GM12801 (cell line): ENCODE measurements around the gene RAB3D.

ENCODE experiments used
- TF ChIP-seq, protein P1 (sequence below): IDR thresholded peaks from one replicate; pipeline ENCODE4 v1.5.1; 2011; ENCODE audit warnings: control low read depth; ENCODE audit not compliant: insufficient read length; ENCODE audit errors: extremely low read depth

Gene RAB3D

GRCh38 chr19:11379857-11380350 is 40.4 kb upstream of the RAB3D start:
- TF ChIP-seq, protein P1, sequence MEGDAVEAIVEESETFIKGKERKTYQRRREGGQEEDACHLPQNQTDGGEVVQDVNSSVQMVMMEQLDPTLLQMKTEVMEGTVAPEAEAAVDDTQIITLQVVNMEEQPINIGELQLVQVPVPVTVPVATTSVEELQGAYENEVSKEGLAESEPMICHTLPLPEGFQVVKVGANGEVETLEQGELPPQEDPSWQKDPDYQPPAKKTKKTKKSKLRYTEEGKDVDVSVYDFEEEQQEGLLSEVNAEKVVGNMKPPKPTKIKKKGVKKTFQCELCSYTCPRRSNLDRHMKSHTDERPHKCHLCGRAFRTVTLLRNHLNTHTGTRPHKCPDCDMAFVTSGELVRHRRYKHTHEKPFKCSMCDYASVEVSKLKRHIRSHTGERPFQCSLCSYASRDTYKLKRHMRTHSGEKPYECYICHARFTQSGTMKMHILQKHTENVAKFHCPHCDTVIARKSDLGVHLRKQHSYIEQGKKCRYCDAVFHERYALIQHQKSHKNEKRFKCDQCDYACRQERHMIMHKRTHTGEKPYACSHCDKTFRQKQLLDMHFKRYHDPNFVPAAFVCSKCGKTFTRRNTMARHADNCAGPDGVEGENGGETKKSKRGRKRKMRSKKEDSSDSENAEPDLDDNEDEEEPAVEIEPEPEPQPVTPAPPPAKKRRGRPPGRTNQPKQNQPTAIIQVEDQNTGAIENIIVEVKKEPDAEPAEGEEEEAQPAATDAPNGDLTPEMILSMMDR = no peak

GRCh38 chr19:11378319-11379189 is 39.1 kb upstream of the RAB3D start:
- TF ChIP-seq, protein P1 = no peak

DNA sequence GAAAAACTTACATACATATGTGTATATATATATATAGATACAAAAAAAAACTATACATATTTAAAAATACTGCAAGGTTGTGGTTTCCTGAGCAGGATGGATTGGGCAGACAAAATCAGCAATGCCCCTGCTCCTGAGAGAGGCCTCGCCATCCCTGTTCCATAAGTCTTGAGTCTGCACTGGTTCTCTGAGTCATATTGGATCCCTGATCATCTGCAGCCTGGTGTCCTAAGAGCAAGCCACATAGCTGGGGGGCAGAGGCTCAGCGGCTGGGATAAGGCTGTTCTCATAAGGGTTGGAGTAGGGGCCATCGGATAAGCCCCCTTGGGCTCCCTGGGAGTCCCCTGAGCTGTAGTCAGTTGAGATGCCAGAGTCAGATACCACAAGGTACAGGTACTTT is 38.3 kb upstream of the RAB3D start:
- TF ChIP-seq, protein P1 = no peak

DNA sequence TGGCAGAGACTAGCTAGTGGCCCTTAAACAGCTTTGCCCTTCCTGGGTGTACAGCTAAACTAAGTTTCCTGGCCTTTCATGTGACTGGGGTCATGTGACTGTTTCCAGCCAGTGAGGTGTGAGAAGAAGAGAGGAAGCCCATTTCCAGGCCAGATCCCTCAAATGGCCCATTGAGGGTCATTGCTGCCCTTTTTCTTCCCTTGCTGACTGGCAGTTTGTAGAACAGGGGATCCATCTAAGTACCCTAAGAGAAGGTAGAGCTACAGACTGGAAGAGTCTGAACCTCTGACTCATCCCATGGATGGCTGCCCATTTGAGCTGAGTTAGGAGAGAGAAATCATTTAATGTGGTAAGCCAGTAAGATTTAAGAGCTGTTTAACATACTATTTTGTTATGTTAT is 37.8 kb upstream of the RAB3D start:
- TF ChIP-seq, protein P1 = no peak

- TF ChIP-seq, protein P1 = no peak
Observed at GRCh38 chr19:11375143-11375948, 35.9 kb upstream of the RAB3D start.

DNA sequence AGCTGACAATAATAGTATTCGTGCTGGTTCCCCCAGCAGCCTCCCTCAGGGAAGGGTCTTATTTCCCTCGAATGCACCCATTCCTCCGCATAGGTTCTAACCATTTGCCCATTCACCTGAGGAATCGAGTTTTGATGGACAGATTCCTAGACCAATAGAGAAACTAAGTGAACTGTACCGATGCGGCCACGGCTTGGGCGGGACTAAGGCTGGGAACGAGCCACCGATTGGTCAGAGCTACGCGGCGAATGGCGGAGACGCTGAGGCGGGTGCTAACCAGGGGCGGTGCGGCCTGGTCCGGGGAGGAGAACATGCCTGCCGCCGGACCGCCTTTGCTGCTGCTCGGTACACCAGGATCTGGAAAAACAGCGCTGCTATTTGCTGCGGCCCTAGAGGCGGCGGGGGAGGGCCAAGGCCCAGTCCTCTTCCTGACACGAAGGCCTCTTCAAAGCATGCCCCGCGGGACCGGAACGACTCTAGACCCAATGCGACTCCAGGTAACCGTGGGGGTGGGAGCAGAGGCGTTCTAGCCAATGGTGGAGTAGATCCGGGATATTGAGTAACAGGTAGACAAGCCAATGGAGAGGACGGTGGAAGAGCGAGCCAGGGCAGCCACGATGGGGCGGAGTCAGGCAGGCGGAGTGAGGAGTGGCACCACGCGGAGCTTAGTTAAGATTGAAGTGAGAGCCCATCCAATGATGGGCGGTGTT is 35.1 kb upstream of the RAB3D start, which contains the start of gene SWSAP1:
TSS of gene SWSAP1 (plus strand) at position 234 of the 710 bp plus-strand sequence. CDS start at position 249, 15 bp downstream.
- TF ChIP-seq, protein P1 = no peak

GRCh38 chr19:11373885-11374432 is 34.5 kb upstream of the RAB3D start:
- TF ChIP-seq, protein P1 = no peak
